Loucy (cell line): Measurements from ENCODE around the gene NRG2.

Experiments
- CTCF ChIP-seq: fragments of 200-600 bp; sonication (generic); conservative IDR thresholded peaks from 2 replicates; pipeline ENCODE4 v1.5.1; 2014; ENCODE audit warnings: mild to moderate bottlenecking, antibody characterized with exemption, low read length
- EZH2phosphoT487 ChIP-seq: fragments of 200-600 bp; IDR thresholded peaks from 2 replicates; pipeline ENCODE4 v1.6.1; 2018; ENCODE audit warnings: antibody characterized with exemption, mild to moderate bottlenecking, moderate library complexity, borderline replicate concordance

GRCh38 chr5:139829471-139829870 is 213.6 kb downstream of the NRG2 start:
- TF ChIP-seq CTCF (no peak), EZH2phosphoT487 (no peak)
